CD4-positive, alpha-beta T cell treated with Interleukin-12 subunit alpha and Interleukin-12 subunit beta, for 1 hour (primary cell): ENCODE data around the gene CDC42BPB.
"Not testable (repeated sequence)": the region's sequence is repeated elsewhere in the genome, so short reads cannot be mapped to it uniquely, and the experiment has no call there.

ENCODE experiments used
- DNase-seq: peaks from one replicate; pipeline ENCODE4 v3.0.0-alpha.2; 2020

Gene CDC42BPB

GRCh38 chr14:102907303-102907844, 150.0 kb downstream of the CDC42BPB start:
- DNase-seq: no peak

GRCh38 chr14:102906616-102907302, 150.6 kb downstream of the CDC42BPB start:
- no peak for DNase-seq

GRCh38 chr14:102905116-102906108, 151.9 kb downstream of the CDC42BPB start:
- DNase-seq: no peak

- no peak for DNase-seq
Observed at GRCh38 chr14:102903889-102904512, 153.3 kb downstream of the CDC42BPB start.

- no peak for DNase-seq
Observed at GRCh38 chr14:102903248-102903888, 154.0 kb downstream of the CDC42BPB start.

- DNase-seq: no peak
Observed at GRCh38 chr14:102902523-102903247, 154.7 kb downstream of the CDC42BPB start.

GRCh38 chr14:102902086-102902485, 155.3 kb downstream of the CDC42BPB start:
- DNase-seq: no peak

- DNase-seq: no peak
Observed at GRCh38 chr14:102901633-102902032, 155.7 kb downstream of the CDC42BPB start.

- peak; percentile 23 for DNase-seq
Observed at GRCh38 chr14:102900631-102901571, 156.4 kb downstream of the CDC42BPB start.

GRCh38 chr14:102899516-102899900, 157.8 kb downstream of the CDC42BPB start:
- no peak for DNase-seq

- no peak for DNase-seq
Observed at GRCh38 chr14:102898776-102899515, 158.4 kb downstream of the CDC42BPB start.

- no peak for DNase-seq
Observed at GRCh38 chr14:102898298-102898697, 159.1 kb downstream of the CDC42BPB start.

GRCh38 chr14:102897299-102898027, 159.9 kb downstream of the CDC42BPB start:
- DNase-seq: no peak

- DNase-seq: not testable (repeated sequence)
Observed at GRCh38 chr14:102896735-102897134, 160.6 kb downstream of the CDC42BPB start.

- DNase-seq: no peak
Observed at GRCh38 chr14:102893452-102893851, 163.9 kb downstream of the CDC42BPB start.

- no peak for DNase-seq
Observed at GRCh38 chr14:102892651-102893050, 164.7 kb downstream of the CDC42BPB start.

GRCh38 chr14:102891556-102891955, 165.8 kb downstream of the CDC42BPB start:
- no peak for DNase-seq

- DNase-seq: no peak
Observed at GRCh38 chr14:102891111-102891510, 166.2 kb downstream of the CDC42BPB start.

GRCh38 chr14:102889615-102890014, 167.7 kb downstream of the CDC42BPB start:
- DNase-seq: no peak
